Measurements from ENCODE around the gene RELA.

Gene RELA

GRCh38 chr11:65615229-65615949 is 47.3 kb downstream of the RELA start, which contains the start of gene PCNX3:
PCNX3 (plus strand) TSS chr11:65615776; CDS start chr11:65616312, 536 bp downstream.
- in situ Hi-C loops (cut with MboI; ENCODE audit: low sequenced_read_pairs), result no loop called here

- in situ Hi-C loops (cut with MboI; ENCODE audit: low sequenced_read_pairs), result no loop called here
Measured at GRCh38 chr11:65613091-65613928, 49.4 kb downstream of the RELA start.

- in situ Hi-C loops (cut with MboI; ENCODE audit: low sequenced_read_pairs), result no loop called here
Measured at GRCh38 chr11:65612691-65613090, 50.0 kb downstream of the RELA start.

- in situ Hi-C loops (cut with MboI; ENCODE audit: low sequenced_read_pairs), result no loop called here
Measured at GRCh38 chr11:65611758-65612603, 50.7 kb downstream of the RELA start.

- in situ Hi-C loops (cut with MboI; ENCODE audit: low sequenced_read_pairs), result no loop called here
Measured at GRCh38 chr11:65611028-65611757, 51.5 kb downstream of the RELA start.

GRCh38 chr11:65610404-65610803 is 52.3 kb downstream of the RELA start:
- in situ Hi-C loops (cut with MboI; ENCODE audit: low sequenced_read_pairs), result no loop called here

GRCh38 chr11:65609665-65610064 is 53.1 kb downstream of the RELA start:
- in situ Hi-C loops (cut with MboI; ENCODE audit: low sequenced_read_pairs), result no loop called here

- in situ Hi-C loops (cut with MboI; ENCODE audit: low sequenced_read_pairs), result no loop called here
Measured at GRCh38 chr11:65609229-65609628, 53.5 kb downstream of the RELA start.

GRCh38 chr11:65607614-65608426 is 54.9 kb downstream of the RELA start:
- in situ Hi-C loops (cut with MboI; ENCODE audit: low sequenced_read_pairs), result no loop called here

GRCh38 chr11:65606876-65607613 is 55.7 kb downstream of the RELA start:
- in situ Hi-C loops (cut with MboI; ENCODE audit: low sequenced_read_pairs), result no loop called here

GRCh38 chr11:65604258-65604657 is 58.5 kb downstream of the RELA start:
- in situ Hi-C loops (cut with MboI; ENCODE audit: low sequenced_read_pairs), result no loop called here

Data from HL-60/S4 treated with retinoic acid at 250 ng/mL for 4 days and 3 days (cell line).